K562 (cell line): ENCODE measurements around the gene LRRK1. TPM values are rescaled to one million over a fixed set of nuclear protein-coding genes. Genes with fewer than 3 reads are reported as not detected.

Experiments
- ATAC-seq: fragments of 200-7000 bp; cut with Tn5 transposase; 3 replicates; pipeline ENCODE4 v1.9.1; 2020; ENCODE audit warnings: moderate library complexity
- BruUV-seq: library from RNA; stranded (reverse); fragments of 400-500 nt; replicated peaks from 2 replicates; lab custom pipeline; 2021; lab: Mats Ljungman, UMichigan
- CTCF ChIA-PET: fragments of 300-600 bp; formaldehyde crosslinking; extraction: SDS; loops from one replicate; lab custom pipeline; 2021; ENCODE audit warnings: low intra/inter-chr PET ratio; lab: Yijun Ruan, JAX
- POLR2A ChIA-PET: fragments of 300-600, 350-650 bp; sonication (Branson Sonifier 250); formaldehyde crosslinking; extraction: SDS; loops from one replicate; lab custom pipeline; 2021; ENCODE audit warnings: antibody characterized with exemption, inconsistent platforms; lab: Yijun Ruan, JAX
- DNase-seq, 4 experiments: peaks; one replicate each; pipeline versions ENCODE4 v3.0.0 to v3.0.0-alpha.2; 2011 to 2018; ENCODE audit warnings: low spot score in 3 of 4, mixed read lengths in 3 of 4; ENCODE audit errors: extremely low read depth in 1 of 4
- FAIRE-seq: peaks from 2 replicates; lab custom pipeline; 2011; peaks lifted over from hg19 to GRCh38; lab: Jason Lieb, UNC
- H2AFZ ChIP-seq: 2 replicates; pipeline ENCODE4 v1.6.0; 2011; ENCODE audit warnings: low read depth, low read length, control low read depth, inconsistent platforms
- H3K27ac ChIP-seq: fragments of 200-600 bp; 3 replicates; pipeline ENCODE4 v1.8.0; 2011; ENCODE audit warnings: low read depth, mild to moderate bottlenecking, control low read depth, inconsistent platforms, low read length, moderate library complexity, mixed read lengths; ENCODE audit errors: extremely low read depth
- H3K27me3 ChIP-seq, 2 experiments: fragments of 300-600 bp in 1 of 2; 2 replicates in 1 of 2; 3 replicates in 1 of 2; pipeline versions ENCODE4 v1.6.0 to v1.8.0; 2011; ENCODE audit warnings: inconsistent platforms in 2 of 2, low read length in 2 of 2, mild to moderate bottlenecking in 1 of 2, mixed read lengths in 1 of 2, moderate library complexity in 1 of 2; ENCODE audit not compliant: control insufficient read depth in 2 of 2, insufficient read depth in 2 of 2
- H3K36me3 ChIP-seq: fragments of 300-600 bp; 3 replicates; pipeline ENCODE4 v1.8.0; 2011; ENCODE audit warnings: mild to moderate bottlenecking, low read length, inconsistent platforms; ENCODE audit not compliant: control insufficient read depth, insufficient read depth
- H3K4me1 ChIP-seq, 2 experiments: fragments of 200-600 bp in 1 of 2; replicated peaks in 1 of 2; 2 replicates in 1 of 2; 3 replicates in 1 of 2; pipeline versions ENCODE4 v1.5.1 to v1.8.0; 2011; ENCODE audit warnings: inconsistent platforms in 2 of 2, low read length in 2 of 2, mild to moderate bottlenecking in 1 of 2, mixed read lengths in 1 of 2, moderate library complexity in 1 of 2; ENCODE audit not compliant: control insufficient read depth in 2 of 2, insufficient read depth in 2 of 2
- H3K4me2 ChIP-seq: 2 replicates; pipeline ENCODE4 v1.6.1; 2011; ENCODE audit warnings: low read length, control low read depth, inconsistent platforms, mixed read lengths; ENCODE audit not compliant: insufficient read depth
- H3K4me3 ChIP-seq: fragments of 200-600 bp; sonication (generic), shearing (Covaris generic); 2 replicates; pipeline ENCODE4 v1.5.1; 2016; ENCODE audit warnings: control low read depth, inconsistent platforms
- H3K79me2 ChIP-seq: fragments of 200-600 bp; 3 replicates; pipeline ENCODE4 v1.8.0; 2011; ENCODE audit warnings: low read length, inconsistent platforms; ENCODE audit not compliant: control insufficient read depth, insufficient read depth
- H3K9ac ChIP-seq, 2 experiments: 2 replicates each; pipeline versions ENCODE4 v1.6.0 to v1.6.1; 2011; ENCODE audit warnings: low read depth in 2 of 2, low read length in 2 of 2, control low read depth in 1 of 2, inconsistent platforms in 1 of 2, mild to moderate bottlenecking in 1 of 2, mixed read lengths in 1 of 2; ENCODE audit not compliant: insufficient read depth in 1 of 2
- H3K9me1 ChIP-seq: one replicate; pipeline ENCODE4 v1.6.0; 2011; ENCODE audit warnings: inconsistent platforms, mild to moderate bottlenecking, low read length, moderate library complexity; ENCODE audit not compliant: control insufficient read depth, insufficient read depth
- H3K9me3 ChIP-seq: replicated peaks from 2 replicates; pipeline ENCODE4 v1.5.1; 2011; ENCODE audit warnings: low read depth, low read length, inconsistent platforms; ENCODE audit not compliant: control insufficient read depth, insufficient read depth
- H4K20me1 ChIP-seq: replicated peaks from 2 replicates; pipeline ENCODE4 v1.6.1; 2011; ENCODE audit warnings: low read length, inconsistent platforms, mixed read lengths; ENCODE audit not compliant: control insufficient read depth, insufficient read depth
- ARID4B ChIP-seq: sonication (generic); formaldehyde crosslinking; IDR thresholded peaks from 2 replicates; pipeline ENCODE4 v1.8.0; 2022; ENCODE audit warnings: mild to moderate bottlenecking, missing genetic modification reagents
- C11orf30 ChIP-seq: fragments of 450-650 bp; IDR thresholded peaks from 2 replicates; pipeline ENCODE4 v1.6.1; 2016; ENCODE audit warnings: low read depth, mild to moderate bottlenecking
- CEBPB ChIP-seq: fragments of 450-650 bp; IDR thresholded peaks from 2 replicates; pipeline ENCODE4 v1.6.1; 2016; ENCODE audit warnings: missing genetic modification characterization, missing compliant biosample characterization
- GATA2 ChIP-seq: sonication (generic); formaldehyde crosslinking; IDR thresholded peaks from 2 replicates; pipeline ENCODE4 v1.4.0; 2020; ENCODE audit warnings: mild to moderate bottlenecking, missing genetic modification reagents
- JUN ChIP-seq, 2 experiments: sonication (generic) in 1 of 2; formaldehyde crosslinking in 1 of 2; IDR thresholded peaks; 2 replicates each; pipeline versions ENCODE4 v1.6.1 to v1.8.0; 2012 to 2022; ENCODE audit warnings: borderline replicate concordance in 2 of 2, mild to moderate bottlenecking in 2 of 2, improper control_type of control experiment in 1 of 2, low read depth in 1 of 2, low read length in 1 of 2, missing genetic modification reagents in 1 of 2
- KLF13 ChIP-seq: fragments of 450-650 bp; IDR thresholded peaks from 2 replicates; pipeline ENCODE4 v1.6.1; 2016; ENCODE audit warnings: missing genetic modification characterization, low read depth, mild to moderate bottlenecking, missing compliant biosample characterization, moderate library complexity, borderline replicate concordance
- L3MBTL2 ChIP-seq: fragments of 450-650 bp; IDR thresholded peaks from 2 replicates; pipeline ENCODE4 v1.6.1; 2016; ENCODE audit warnings: mild to moderate bottlenecking, moderate library complexity
- LARP7 ChIP-seq: fragments of 450-650 bp; IDR thresholded peaks from 2 replicates; pipeline ENCODE4 v1.6.1; 2016
- MAFG ChIP-seq: fragments of 450-650 bp; conservative IDR thresholded peaks from 2 replicates; pipeline ENCODE4 v1.6.1; 2016; ENCODE audit warnings: missing genetic modification characterization, missing compliant biosample characterization
- MAZ ChIP-seq, 2 experiments: fragments of 450-650 bp in 1 of 2; sonication (generic) in 1 of 2; formaldehyde crosslinking; IDR thresholded peaks in 1 of 2; conservative IDR thresholded peaks in 1 of 2; 2 replicates each; pipeline versions ENCODE4 v1.4.0 to v1.5.0; 2020; ENCODE audit warnings: mild to moderate bottlenecking in 1 of 2, missing genetic modification reagents in 1 of 2
- NFE2 ChIP-seq: IDR thresholded peaks from 2 replicates; pipeline ENCODE4 v1.6.1; 2014; ENCODE audit warnings: antibody characterized with exemption, low read depth
- NONO ChIP-seq, 2 experiments: fragments of 200-400 bp in 1 of 2; fragments of 450-650 bp in 1 of 2; formaldehyde crosslinking in 1 of 2; IDR thresholded peaks; 2 replicates each; pipeline ENCODE4 v1.6.1; 2017; ENCODE audit warnings: low read depth in 2 of 2, mild to moderate bottlenecking in 2 of 2, moderate library complexity in 2 of 2, low read length in 1 of 2
- SMARCB1 ChIP-seq: IDR thresholded peaks from 2 replicates; pipeline ENCODE4 v1.6.1; 2011; ENCODE audit warnings: improper control_type of control experiment, low read depth; ENCODE audit not compliant: insufficient read length
- SNAPC5 ChIP-seq: fragments of 250-450 bp; sonication (Bioruptor Pico); IDR thresholded peaks from 2 replicates; pipeline ENCODE4 v1.8.0; 2021; ENCODE audit warnings: moderate library complexity, mild to moderate bottlenecking, inconsistent platforms
- TAF1 ChIP-seq: IDR thresholded peaks from 2 replicates; pipeline ENCODE4 v1.6.1; 2011; ENCODE audit warnings: mild to moderate bottlenecking, low read length, moderate library complexity; ENCODE audit not compliant: insufficient read depth, control insufficient read depth, severe bottlenecking; ENCODE audit errors: extremely low read depth
- TRIM28 ChIP-seq: fragments of 450-650 bp; IDR thresholded peaks from 2 replicates; pipeline ENCODE4 v1.6.1; 2017
- ZNF232 ChIP-seq: sonication (generic); formaldehyde crosslinking; IDR thresholded peaks from 2 replicates; pipeline ENCODE4 v1.8.0; 2022; ENCODE audit warnings: mild to moderate bottlenecking, missing genetic modification reagents
- ZNF316 ChIP-seq: fragments of 450-650 bp; IDR thresholded peaks from 2 replicates; pipeline ENCODE4 v1.6.1; 2016
- WGBS: fragments of 100-300 bp; shearing (Covaris generic); methylation state at CpG from one replicate; pipeline ENCODE4 v1.1.6; 2016; ENCODE audit warnings: low coverage, mixed read lengths; ENCODE audit not compliant: insufficient coverage; ENCODE audit errors: missing lambda C conversion rate; 5-methylcytosine and 5-hydroxymethylcytosine counted together
- in situ Hi-C: fragments of 300-500 bp; cut with MboI; formaldehyde crosslinking; loops from 4 replicates; pipeline ENCODE4 v1.15.0; 2018; ENCODE audit warnings: inconsistent platforms, mixed read lengths
- intact Hi-C: fragments of 100-400 bp; cut with micrococcal nuclease; formaldehyde crosslinking; loops from 2 replicates; pipeline ENCODE4 v1.14.2; 2022
- polyA plus RNA-seq, 8 experiments: library from polyadenylated mRNA; depleted of rRNA in 4 of 8; stranded (reverse) in 5 of 8; unstranded in 3 of 8; fragments of >200 nt; fragmentation: Nextera tagmentation in 2 of 8; fragmentation: Illumina TruSeq in 1 of 8; extraction: Ambion mirVana in 2 of 8; extraction: Trizol in 1 of 8; gene quantifications; 2 replicates each; pipeline versions ENCODE4 v1.2.1 to v1.2.3, GENCODE V29; 2011 to 2014; ENCODE audit warnings: inconsistent platforms in 1 of 8, missing spikeins in 1 of 8
- total RNA-seq, 7 experiments: library from RNA; depleted of rRNA in 6 of 7; stranded (reverse); fragments of >200 nt in 6 of 7; fragmentation: Illumina TruSeq in 2 of 7; extraction: Trizol in 2 of 7; gene quantifications; 2 replicates each; pipeline versions ENCODE4 v1.2.1 to v1.2.3, GENCODE V29; 2011 to 2021; ENCODE audit warnings: low replicate concordance in 1 of 7

LRRK1 gene
- total and polyA plus RNA-seq, 9 of the 15 experiments (the other 6 are each of a cell fraction or from before 2014, with no cell fraction given), result 0.01 to 1.5 (median 0.11) TPM

- in situ Hi-C loops, result no loop called here
- CTCF ChIA-PET, result no interaction called here
- peaks cover 6% of the 10 kb centered on the region; the same call in 1 of the 2 replicates for H4K20me1 ChIP-seq
- ATAC-seq, result peak; percentile 49; the same call in 2 of the 3 replicates
- no peak overlapping the region for H3K4me3 ChIP-seq
- TF ChIP-seq NONO (IDR thresholded peaks at IDR 0.05; ENCODE audit: low read depth in 2 of 2, low read length in 1 of 2) (no peak), C11orf30 (peak; percentile 39; the same call in 1 of the 2 replicates), ZNF316 (0 out of 2 replicates have a peak, but pooled peaks have one; percentile 11), KLF13 (no peak), TRIM28 (no peak), LARP7 (no peak), TAF1 (no peak), CEBPB (tag) (no peak), NFE2 (peak; percentile 76), MAFG (tag) (peak; percentile 47), SNAPC5 (CRISPR knock-in tag) (no peak), MAZ (CRISPR knock-in tag; conservative IDR thresholded peaks at IDR 0.05 in 1 of 2, IDR thresholded peaks at IDR 0.05 in 1 of 2) (no peak), ARID4B (CRISPR knock-in tag) (no peak), JUN (IDR thresholded peaks at IDR 0.05; ENCODE audit: borderline replicate concordance, low read depth, low read length) (no peak), JUN (CRISPR knock-in tag; IDR thresholded peaks at IDR 0.05; ENCODE audit: borderline replicate concordance) (no peak), ZNF232 (CRISPR knock-in tag) (no peak), L3MBTL2 (no peak), SMARCB1 (no peak), GATA2 (CRISPR knock-in tag) (no peak)
- TF ChIP-seq, all 486 proteins: peak for 4
- no peaks in the 10 kb centered on the region for H3K9me3 ChIP-seq
- no peak overlapping the region for H2AFZ ChIP-seq
- H3K9ac ChIP-seq, result no peak overlapping the region
- BruUV-seq, result no TSS peak
- no peaks in the 10 kb centered on the region for H3K36me3 ChIP-seq
- FAIRE-seq (no peak), DNase-seq (no peak)
- H3K79me2 ChIP-seq, result no peaks in the 10 kb centered on the region
- WGBS, result 15% methylated on average over 14 of the region's 14 CpGs
- peaks cover 4% of the 10 kb centered on the region for H3K9me1 ChIP-seq
- POLR2A ChIA-PET, result no interaction called here
- intact Hi-C loops, result no loop called here
- no peak overlapping the region for H3K27ac ChIP-seq
- no peak overlapping the region for H3K4me2 ChIP-seq
- no peaks in the 10 kb centered on the region for H3K4me1 ChIP-seq
- H3K27me3 ChIP-seq, result peaks cover 63 to 74% of the 10 kb centered on the region in 2 experiments
Observed at GRCh38 chr15:101045236-101045646, 126.1 kb downstream of the LRRK1 start.
